Measurements from ENCODE around the gene DDX46.

- TF ChIP-seq SIN3A (IDR thresholded peaks at IDR 0.05; ENCODE audit: low read depth): no peak
- TF ChIP-seq POLR2A (IDR thresholded peaks at IDR 0.05; ENCODE audit: borderline replicate concordance, extremely low read depth, insufficient read depth, insufficient read length): no peak
- no peak for TF ChIP-seq POLR2AphosphoS5 (IDR thresholded peaks at IDR 0.05; ENCODE audit: low read depth, low read length)
- TF ChIP-seq ZBTB33 (IDR thresholded peaks at IDR 0.05; ENCODE audit: extremely low read depth, insufficient replicate concordance, low read length): no peak
- TF ChIP-seq CTCF (IDR thresholded peaks at IDR 0.05 in 2 of 3, conservative IDR thresholded peaks at IDR 0.05 in 1 of 3; ENCODE audit: borderline replicate concordance in 1 of 3, insufficient read depth in 1 of 3, low read depth in 2 of 3, low read length in 2 of 3): no peak
- TF ChIP-seq EZH2 (IDR thresholded peaks at IDR 0.05): no peak
- no peak for TF ChIP-seq ZNF274 (IDR thresholded peaks at IDR 0.05; ENCODE audit: low read depth, low read length)
- no peak for TF ChIP-seq YY1 (IDR thresholded peaks at IDR 0.05; ENCODE audit: extremely low read depth, insufficient replicate concordance, low read depth, low read length)
- TF ChIP-seq RAD21 (IDR thresholded peaks at IDR 0.05; ENCODE audit: low read depth): no peak
- no peak for TF ChIP-seq REST (IDR thresholded peaks at IDR 0.05; ENCODE audit: low read depth)
- TF ChIP-seq ZFX (IDR thresholded peaks at IDR 0.05): no peak
Observed at GRCh38 chr5:134824681-134825080, 66.1 kb downstream of the DDX46 start.

All from HCT116 (cell line).